ENCODE data around the gene TPM2. TPM values are rescaled to one million over a fixed set of nuclear protein-coding genes. Genes with fewer than 3 reads are reported as not detected.

TPM2 gene
- total RNA-seq, 1 donor from 2014 or later: 559 TPM

Other genes starting within 250 kb of the TPM2 start
- gene RUSC2, start 199.8 kb downstream of the TPM2 start, total RNA-seq: 29.8 TPM
- gene TESK1, start 84.7 kb downstream of the TPM2 start, total RNA-seq: 25.6 TPM
- gene CD72, start 71.5 kb downstream of the TPM2 start, total RNA-seq: 2.0 TPM
- gene SIT1, start 39.0 kb downstream of the TPM2 start, total RNA-seq: 0.52 TPM
- gene RMRP, start 31.9 kb downstream of the TPM2 start, total RNA-seq: 3,373 TPM
- gene CCDC107, start 31.6 kb downstream of the TPM2 start, total RNA-seq: 22.4 TPM
- gene ARHGEF39, start 24.7 kb downstream of the TPM2 start, total RNA-seq: 1.0 TPM
- not detected for gene CA9, start 16.0 kb downstream of the TPM2 start, total RNA-seq
- gene TLN1, start 42.3 kb upstream of the TPM2 start, total RNA-seq: 340 TPM
- gene CREB3, start 42.7 kb upstream of the TPM2 start, total RNA-seq: 30.7 TPM
- 108 TPM for gene GBA2, start 59.3 kb upstream of the TPM2 start, total RNA-seq
- 34.3 TPM for gene RGP1, start 59.4 kb upstream of the TPM2 start, total RNA-seq
- gene MSMP, start 64.4 kb upstream of the TPM2 start, total RNA-seq: not detected
- gene NPR2, start 101.7 kb upstream of the TPM2 start, total RNA-seq: 21.8 TPM
- 6.4 TPM for gene SPAG8, start 122.3 kb upstream of the TPM2 start, total RNA-seq
- gene HINT2, start 125.1 kb upstream of the TPM2 start, total RNA-seq: 40.5 TPM
- gene FAM221B, start 138.8 kb upstream of the TPM2 start, total RNA-seq: 0.26 TPM
- gene TMEM8B, start 139.3 kb upstream of the TPM2 start, total RNA-seq: 32.3 TPM
- not detected for gene OR13J1, start 180.5 kb upstream of the TPM2 start, total RNA-seq
- gene HRCT1, start 216.3 kb upstream of the TPM2 start, total RNA-seq: 7.2 TPM
- gene SPAAR, start 219.6 kb upstream of the TPM2 start, total RNA-seq: 1.9 TPM